HFF-Myc (cell line): ENCODE measurements around the gene IMMP1L.
"Not testable (repeated sequence)": the region's sequence is repeated elsewhere in the genome, so short reads cannot be mapped to it uniquely, and the experiment has no call there.

Source experiments
- DNase-seq: peaks from one replicate; pipeline ENCODE4 v3.0.0-alpha.2; 2011; ENCODE audit warnings: low read depth; ENCODE audit errors: extremely low read depth
- H3K4me3 ChIP-seq: replicated peaks from 2 replicates; pipeline ENCODE4 v1.5.1; 2011; ENCODE audit warnings: low read depth, mild to moderate bottlenecking, control low read depth, low read length
- TF ChIP-seq, protein P1 (sequence below): IDR thresholded peaks from 2 replicates; pipeline ENCODE4 v1.5.1; 2012; ENCODE audit warnings: mild to moderate bottlenecking, low read depth, low read length, control low read depth; ENCODE audit errors: missing control alignments

Gene IMMP1L

DNA sequence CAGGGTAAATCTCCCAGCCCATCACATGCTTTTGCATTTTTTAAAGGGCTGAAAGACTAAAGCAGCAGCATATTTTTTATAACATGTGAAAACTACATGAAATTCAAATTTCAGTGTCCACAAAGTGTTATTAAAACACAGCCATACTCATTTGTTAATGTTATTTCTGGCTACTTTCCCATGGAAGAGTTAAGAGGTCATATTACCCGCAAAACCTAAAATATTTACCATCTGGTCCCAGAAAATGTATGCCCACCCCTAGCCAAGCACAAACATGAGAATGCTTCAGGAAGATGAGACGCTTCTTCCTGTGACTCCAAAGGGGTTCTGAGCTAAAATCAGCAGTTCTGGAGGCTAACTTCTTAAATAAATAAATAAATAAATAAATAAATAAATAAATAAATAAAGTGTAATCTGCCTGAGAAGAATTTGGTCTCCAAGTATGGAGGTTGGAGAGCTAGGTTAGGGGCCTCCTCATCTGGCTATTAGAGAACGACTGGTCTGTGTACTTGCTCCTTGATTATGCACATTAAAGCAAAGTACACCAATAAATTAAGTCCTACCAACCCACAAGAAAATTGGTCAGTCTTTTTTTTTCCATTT lies 9.7 kb downstream of the IMMP1L start:
- TF ChIP-seq, protein P1, sequence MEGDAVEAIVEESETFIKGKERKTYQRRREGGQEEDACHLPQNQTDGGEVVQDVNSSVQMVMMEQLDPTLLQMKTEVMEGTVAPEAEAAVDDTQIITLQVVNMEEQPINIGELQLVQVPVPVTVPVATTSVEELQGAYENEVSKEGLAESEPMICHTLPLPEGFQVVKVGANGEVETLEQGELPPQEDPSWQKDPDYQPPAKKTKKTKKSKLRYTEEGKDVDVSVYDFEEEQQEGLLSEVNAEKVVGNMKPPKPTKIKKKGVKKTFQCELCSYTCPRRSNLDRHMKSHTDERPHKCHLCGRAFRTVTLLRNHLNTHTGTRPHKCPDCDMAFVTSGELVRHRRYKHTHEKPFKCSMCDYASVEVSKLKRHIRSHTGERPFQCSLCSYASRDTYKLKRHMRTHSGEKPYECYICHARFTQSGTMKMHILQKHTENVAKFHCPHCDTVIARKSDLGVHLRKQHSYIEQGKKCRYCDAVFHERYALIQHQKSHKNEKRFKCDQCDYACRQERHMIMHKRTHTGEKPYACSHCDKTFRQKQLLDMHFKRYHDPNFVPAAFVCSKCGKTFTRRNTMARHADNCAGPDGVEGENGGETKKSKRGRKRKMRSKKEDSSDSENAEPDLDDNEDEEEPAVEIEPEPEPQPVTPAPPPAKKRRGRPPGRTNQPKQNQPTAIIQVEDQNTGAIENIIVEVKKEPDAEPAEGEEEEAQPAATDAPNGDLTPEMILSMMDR: no peak
- H3K4me3 ChIP-seq: no peak overlapping the region
- peak; percentile 40 for DNase-seq

DNA sequence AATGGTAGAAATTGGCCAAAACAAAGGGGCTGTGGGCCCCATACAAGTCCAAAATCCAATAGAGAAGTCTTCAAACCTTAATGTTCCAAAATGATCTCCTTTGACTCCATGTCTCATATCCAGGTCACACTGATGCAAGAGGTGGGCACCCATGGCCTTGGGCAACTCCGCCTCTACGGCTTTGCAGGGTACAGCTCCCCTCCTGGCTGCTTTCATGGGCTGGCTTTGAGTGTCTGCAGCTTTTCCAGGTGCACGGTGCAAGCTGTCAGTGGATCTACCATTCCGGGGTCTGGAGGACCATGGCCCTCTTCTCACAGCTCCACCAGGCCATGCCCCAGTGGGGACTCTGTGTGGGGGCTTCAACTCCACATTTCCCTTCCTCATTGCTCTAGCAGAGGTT lies 15.7 kb downstream of the IMMP1L start:
- not testable (repeated sequence) for H3K4me3 ChIP-seq, DNase-seq

DNA sequence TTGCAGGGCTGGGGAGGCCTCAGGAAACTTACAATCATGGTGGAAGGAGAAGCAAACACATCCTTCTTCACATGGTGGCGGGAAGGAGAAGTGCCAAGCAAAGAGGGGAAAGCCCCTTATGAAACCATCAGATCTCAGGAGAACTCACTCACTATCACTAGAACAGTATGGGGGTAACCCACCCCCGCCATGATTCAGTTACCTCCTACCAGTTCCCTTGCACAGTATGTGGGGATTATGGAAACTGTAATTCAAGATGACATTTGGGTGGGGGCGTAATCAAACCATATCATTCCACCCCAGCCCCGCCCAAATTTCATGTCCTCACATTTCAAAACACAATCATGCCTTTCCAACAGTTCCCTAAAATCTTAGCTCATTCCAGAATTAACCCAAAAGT lies 16.2 kb downstream of the IMMP1L start:
- TF ChIP-seq, protein P1: no peak
- DNase-seq: no peak
- H3K4me3 ChIP-seq: no peak overlapping the region

DNA sequence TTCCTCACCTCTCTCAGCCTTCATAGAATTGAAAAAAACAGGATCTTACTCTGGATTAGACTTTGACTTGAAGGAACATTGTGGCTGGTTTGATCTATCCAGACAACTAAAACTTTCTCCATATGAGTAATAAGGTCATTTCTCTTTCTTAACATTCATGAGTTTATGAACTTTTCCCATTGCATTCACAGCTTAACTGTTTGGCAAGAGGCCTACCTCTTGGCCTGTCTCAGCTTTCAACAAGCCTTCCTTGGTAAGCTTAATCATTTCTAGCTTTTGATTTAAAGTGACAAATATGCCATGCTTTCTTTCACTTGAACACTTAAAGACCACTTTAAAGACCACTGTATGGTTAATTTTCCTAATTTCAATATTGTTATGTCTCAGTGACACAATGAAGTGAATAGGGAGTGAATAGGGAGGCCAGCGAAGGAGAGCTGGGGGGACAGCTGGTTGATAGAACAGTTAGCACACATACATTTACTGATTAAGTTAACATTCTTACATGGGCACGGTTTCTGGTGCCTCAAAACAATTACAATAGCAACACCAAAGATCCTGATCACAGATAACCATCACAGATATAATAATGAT lies 17.0 kb downstream of the IMMP1L start:
- no peak overlapping the region for H3K4me3 ChIP-seq
- DNase-seq: no peak
- TF ChIP-seq, protein P1: no peak

DNA sequence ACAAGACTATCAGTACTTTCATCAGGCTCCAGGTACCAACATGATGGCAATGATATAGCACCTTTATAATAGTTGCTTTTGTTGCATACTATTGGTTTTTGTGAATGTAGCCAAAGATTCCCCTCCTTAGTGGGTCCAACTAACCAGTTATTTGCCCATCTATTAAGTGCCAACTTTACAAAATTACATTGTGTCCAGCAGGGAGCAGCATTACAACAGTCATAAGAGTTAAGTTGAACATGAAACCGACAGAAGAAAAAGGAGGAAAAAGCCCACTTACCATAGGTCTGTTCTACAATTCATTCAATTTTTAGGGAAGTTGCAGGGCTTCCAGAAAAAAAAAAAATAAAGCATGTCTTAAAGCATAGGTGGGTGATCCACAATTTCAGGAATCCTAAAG lies 21.6 kb downstream of the IMMP1L start:
- DNase-seq: peak; percentile 32
- TF ChIP-seq, protein P1: peak; percentile 19
- H3K4me3 ChIP-seq: no peak overlapping the region

DNA sequence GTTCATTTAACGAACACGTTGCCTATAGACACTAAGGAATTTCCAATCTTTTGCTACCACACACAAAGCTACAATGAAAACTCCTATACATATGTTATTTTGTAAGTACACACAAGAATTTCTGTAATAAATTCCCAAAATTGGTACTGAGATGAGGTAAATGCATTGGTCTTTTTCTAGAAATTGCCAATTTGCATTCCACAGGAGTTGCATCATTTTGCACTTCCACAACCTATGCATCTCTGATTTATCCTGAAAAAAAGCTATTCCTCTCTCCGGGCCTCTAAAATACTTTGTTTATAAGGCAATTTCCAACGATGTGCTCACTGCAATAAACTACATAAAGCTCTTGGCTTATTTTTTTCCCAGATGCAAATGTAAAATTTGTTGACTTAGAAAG lies 24.9 kb downstream of the IMMP1L start:
- DNase-seq: no peak
- TF ChIP-seq, protein P1: no peak

DNA sequence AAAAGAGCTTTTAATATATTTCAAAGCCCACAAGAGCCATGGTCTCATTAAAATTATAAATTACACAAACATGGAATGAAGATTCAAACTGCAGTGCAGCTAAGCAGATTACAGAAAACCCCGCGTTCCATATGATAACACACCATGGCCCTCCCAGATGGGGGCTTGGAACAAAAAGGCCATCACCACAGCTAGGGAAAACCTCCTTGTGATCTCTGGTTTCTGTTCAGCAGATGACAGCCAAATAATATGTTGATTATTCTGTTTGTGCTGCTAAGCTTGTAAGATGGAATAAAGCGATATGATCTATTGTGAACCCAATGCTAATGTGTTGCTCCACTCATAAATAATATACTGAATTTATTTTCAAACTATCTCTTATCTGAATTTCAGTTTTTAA lies 28.5 kb downstream of the IMMP1L start:
- H3K4me3 ChIP-seq: no peak overlapping the region
- TF ChIP-seq, protein P1: no peak
- no peak for DNase-seq

More for the DNA sequence above, 24.9 kb downstream of the IMMP1L start:
- no peak overlapping the region for H3K4me3 ChIP-seq
